ENCODE data around the gene NR2C2AP.
"Not testable (repeated sequence)": the region's sequence is repeated elsewhere in the genome, so short reads cannot be mapped to it uniquely, and the experiment has no call there.

Gene NR2C2AP

GRCh38 chr19:19203012-19203856 lies at the start of gene NR2C2AP:
Gene NR2C2AP (minus strand): TSS chr19:19203414. CDS start chr19:19203060, 354 bp downstream.
- DNase-seq = peak; percentile 79 to 87 (median 83)

GRCh38 chr19:19250196-19250801 lies 47.1 kb upstream of the NR2C2AP start:
- no peak for DNase-seq

- no peak for DNase-seq
Measured at GRCh38 chr19:19240476-19240875, 37.3 kb upstream of the NR2C2AP start.

GRCh38 chr19:19239675-19240074 lies 36.5 kb upstream of the NR2C2AP start:
- DNase-seq = no peak

GRCh38 chr19:19238126-19238894 lies 35.1 kb upstream of the NR2C2AP start:
- DNase-seq = no peak

GRCh38 chr19:19236173-19236572 lies 33.0 kb upstream of the NR2C2AP start:
- DNase-seq = no peak

- DNase-seq = no peak
Measured at GRCh38 chr19:19234220-19234816, 31.1 kb upstream of the NR2C2AP start.

GRCh38 chr19:19232261-19232721 lies 29.1 kb upstream of the NR2C2AP start:
- no peak for DNase-seq

GRCh38 chr19:19230999-19231398 lies 27.8 kb upstream of the NR2C2AP start:
- no peak for DNase-seq

GRCh38 chr19:19229701-19230100 lies 26.5 kb upstream of the NR2C2AP start:
- DNase-seq = no peak

GRCh38 chr19:19227217-19227616 lies 24.0 kb upstream of the NR2C2AP start:
- no peak for DNase-seq

- DNase-seq = no peak
Measured at GRCh38 chr19:19226663-19227062, 23.4 kb upstream of the NR2C2AP start.

- no peak for DNase-seq
Measured at GRCh38 chr19:19226204-19226603, 23.0 kb upstream of the NR2C2AP start.

- peak; percentile 23 to 75 (median 52) for DNase-seq
Measured at GRCh38 chr19:19224852-19225494, 21.8 kb upstream of the NR2C2AP start.

- DNase-seq = no peak
Measured at GRCh38 chr19:19224150-19224851, 21.1 kb upstream of the NR2C2AP start.

GRCh38 chr19:19223636-19224035 lies 20.4 kb upstream of the NR2C2AP start:
- DNase-seq = no peak

GRCh38 chr19:19223060-19223459 lies 19.8 kb upstream of the NR2C2AP start:
- DNase-seq = no peak

GRCh38 chr19:19221000-19221399 lies 17.8 kb upstream of the NR2C2AP start:
- not testable (repeated sequence) for DNase-seq

- DNase-seq = no peak
Measured at GRCh38 chr19:19218911-19219310, 15.7 kb upstream of the NR2C2AP start.

- no peak for DNase-seq
Measured at GRCh38 chr19:19217099-19217498, 13.9 kb upstream of the NR2C2AP start.

GRCh38 chr19:19215792-19216191 lies 12.6 kb upstream of the NR2C2AP start:
- no peak for DNase-seq

GRCh38 chr19:19214892-19215291 lies 11.7 kb upstream of the NR2C2AP start:
- peak in 1 of 4 experiments; percentile 17 for DNase-seq
